Right forelimb (tissue), 1 donor: ENCODE data around the gene NKX3-2.

Experiments used
- DNase-seq: peaks from one replicate; pipeline ENCODE4 v3.0.0-alpha.2; 2018

Gene NKX3-2

DNA sequence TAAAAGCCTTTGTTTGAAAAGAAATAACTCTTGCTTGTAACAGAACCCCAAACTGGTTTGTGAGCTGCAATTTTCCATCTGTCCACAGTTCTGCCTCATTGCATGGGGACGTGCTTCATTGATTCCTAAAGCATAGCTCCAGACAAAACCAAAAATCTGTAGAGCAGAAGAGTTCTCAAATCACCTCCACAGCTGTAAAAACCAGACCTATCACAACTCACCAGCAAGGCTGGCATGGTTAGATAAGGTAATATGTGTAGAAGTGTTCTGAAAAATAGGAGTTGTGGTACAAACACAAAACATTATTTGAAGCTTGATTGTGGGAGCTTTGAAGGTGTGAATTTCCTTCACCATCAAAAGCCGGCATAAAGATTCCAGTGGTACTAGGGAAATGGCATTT, 47.7 kb downstream of the NKX3-2 start:
- DNase-seq, result no peak

GRCh38 chr4:13495753-13496152, 48.6 kb downstream of the NKX3-2 start:
- no peak for DNase-seq

GRCh38 chr4:13493793-13494192, 50.5 kb downstream of the NKX3-2 start:
- no peak for DNase-seq

DNA sequence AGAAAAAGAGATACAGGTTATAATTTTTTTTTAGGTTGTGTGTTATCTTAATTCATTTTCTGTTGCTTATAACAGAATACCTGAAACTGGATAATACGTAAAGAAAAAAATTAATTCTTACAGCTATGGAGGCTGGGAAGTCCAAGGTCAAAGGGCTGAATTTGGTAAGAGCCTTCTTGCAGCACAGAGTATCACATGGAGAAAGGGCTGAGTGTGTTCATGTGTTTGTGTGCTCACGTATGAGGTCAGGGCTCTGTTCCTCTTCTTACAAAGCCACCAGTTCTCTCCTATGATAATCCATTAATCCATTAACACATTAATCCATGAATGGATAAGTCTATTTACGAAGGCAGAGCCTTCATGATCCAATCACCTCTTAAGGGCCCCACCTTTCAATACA, 51.6 kb downstream of the NKX3-2 start:
- DNase-seq, result no peak
